Subcutaneous adipose tissue (tissue), 4 donors: ENCODE data around the gene SLCO4A1. TPM values are rescaled to one million over a fixed set of nuclear protein-coding genes. Genes with fewer than 3 reads are reported as not detected.

Source experiments
- CTCF ChIP-seq: fragments of 450-650 bp; IDR thresholded peaks from one replicate; pipeline ENCODE4 v1.5.1; 2016; ENCODE audit warnings: low read depth, mild to moderate bottlenecking, control low read depth, antibody characterized with exemption, moderate library complexity
- total RNA-seq, 4 donors: library from RNA; depleted of rRNA; stranded (reverse); fragments of >200 nt; gene quantifications; one replicate each; pipeline ENCODE4 v1.1.0, GENCODE V29; 2016

Gene SLCO4A1
- total RNA-seq, 4 donors from 2014 or later, result 9.0 to 38.5 (median 28.3) TPM

GRCh38 chr20:62631336-62632308, 10.7 kb upstream of the SLCO4A1 start:
- TF ChIP-seq CTCF, result no peak

- no peak for TF ChIP-seq CTCF
Observed at GRCh38 chr20:62632575-62633090, 9.7 kb upstream of the SLCO4A1 start.

GRCh38 chr20:62633598-62634329, 8.5 kb upstream of the SLCO4A1 start:
- no peak for TF ChIP-seq CTCF

GRCh38 chr20:62634330-62634967, 7.9 kb upstream of the SLCO4A1 start:
- no peak for TF ChIP-seq CTCF

GRCh38 chr20:62635232-62635631, 7.1 kb upstream of the SLCO4A1 start:
- no peak for TF ChIP-seq CTCF

- no peak for TF ChIP-seq CTCF
Observed at GRCh38 chr20:62635852-62636251, 6.5 kb upstream of the SLCO4A1 start.
